22Rv1 (cell line): Measurements from ENCODE around the gene KRTAP1-5.

Experiments
- ZFX ChIP-seq: fragments of 450-650 bp; IDR thresholded peaks from 2 replicates; pipeline ENCODE4 v1.6.1; 2017; ENCODE audit warnings: antibody characterized with exemption, borderline replicate concordance
- TF ChIP-seq, protein P1 (sequence below): fragments of 450-650 bp; IDR thresholded peaks from 2 replicates; pipeline ENCODE4 v1.5.1; 2017; ENCODE audit warnings: mild to moderate bottlenecking

DNA sequence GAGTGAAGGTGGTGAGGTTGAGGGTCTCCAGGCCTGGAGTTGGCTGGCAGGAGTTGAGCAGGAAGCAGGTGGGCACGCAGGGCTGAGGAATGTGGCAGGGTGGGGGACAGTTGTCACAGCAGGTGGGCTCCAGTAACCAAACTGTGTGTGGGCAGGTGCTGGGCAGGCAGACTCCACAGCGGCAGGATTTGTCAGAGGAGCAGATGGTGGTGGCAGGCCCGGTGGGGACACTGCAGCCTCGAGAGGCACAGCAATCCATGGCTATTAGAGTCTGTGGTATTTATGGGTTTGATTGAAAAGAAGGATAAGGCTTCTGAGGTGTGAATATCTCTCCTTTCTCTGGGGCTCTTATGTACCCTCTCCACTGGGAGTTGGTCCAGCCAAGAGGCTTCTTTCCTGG is 33.2 kb downstream of the KRTAP1-5 start, which contains the start of gene KRTAP3-3:
- TF ChIP-seq, protein P1, sequence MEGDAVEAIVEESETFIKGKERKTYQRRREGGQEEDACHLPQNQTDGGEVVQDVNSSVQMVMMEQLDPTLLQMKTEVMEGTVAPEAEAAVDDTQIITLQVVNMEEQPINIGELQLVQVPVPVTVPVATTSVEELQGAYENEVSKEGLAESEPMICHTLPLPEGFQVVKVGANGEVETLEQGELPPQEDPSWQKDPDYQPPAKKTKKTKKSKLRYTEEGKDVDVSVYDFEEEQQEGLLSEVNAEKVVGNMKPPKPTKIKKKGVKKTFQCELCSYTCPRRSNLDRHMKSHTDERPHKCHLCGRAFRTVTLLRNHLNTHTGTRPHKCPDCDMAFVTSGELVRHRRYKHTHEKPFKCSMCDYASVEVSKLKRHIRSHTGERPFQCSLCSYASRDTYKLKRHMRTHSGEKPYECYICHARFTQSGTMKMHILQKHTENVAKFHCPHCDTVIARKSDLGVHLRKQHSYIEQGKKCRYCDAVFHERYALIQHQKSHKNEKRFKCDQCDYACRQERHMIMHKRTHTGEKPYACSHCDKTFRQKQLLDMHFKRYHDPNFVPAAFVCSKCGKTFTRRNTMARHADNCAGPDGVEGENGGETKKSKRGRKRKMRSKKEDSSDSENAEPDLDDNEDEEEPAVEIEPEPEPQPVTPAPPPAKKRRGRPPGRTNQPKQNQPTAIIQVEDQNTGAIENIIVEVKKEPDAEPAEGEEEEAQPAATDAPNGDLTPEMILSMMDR, result no peak
- no peak for TF ChIP-seq ZFX
